GM10266 (cell line): Measurements from ENCODE around the gene ZNF608.

Source experiments
- DNase-seq: peaks from one replicate; pipeline ENCODE4 v3.0.0; 2012; ENCODE audit errors: extremely low spot score
- TF ChIP-seq, protein P1 (sequence below): IDR thresholded peaks from 2 replicates; pipeline ENCODE4 v1.5.1; 2012; ENCODE audit warnings: mild to moderate bottlenecking, low read depth; ENCODE audit not compliant: control insufficient read depth, insufficient read depth; ENCODE audit errors: missing control alignments

The ZNF608 gene

DNA sequence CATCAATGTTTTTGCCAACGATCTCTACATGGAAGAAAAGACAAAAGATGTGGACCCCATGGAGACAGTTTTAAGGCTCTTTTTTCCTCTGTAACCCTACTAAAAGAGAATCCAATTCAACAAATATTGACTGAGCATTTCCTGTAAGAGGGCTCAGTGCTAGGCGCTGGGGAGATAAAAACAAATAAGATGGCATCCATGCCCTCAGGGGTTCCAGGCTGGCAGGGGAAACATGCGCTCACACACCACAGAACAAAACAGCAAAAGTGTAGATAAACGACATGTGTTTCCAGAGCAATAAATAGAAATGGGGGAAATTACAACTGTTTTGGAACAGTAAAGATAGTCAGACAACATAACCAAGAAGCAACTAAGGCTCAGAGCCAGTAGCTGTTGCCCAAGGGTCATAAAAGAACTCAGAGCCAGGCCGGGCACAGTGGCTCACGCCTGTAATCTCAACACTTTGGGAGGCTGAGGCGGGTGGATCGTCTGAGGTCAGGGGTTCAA is 25.2 kb downstream of the ZNF608 start:
- no peak for DNase-seq
- TF ChIP-seq, protein P1, sequence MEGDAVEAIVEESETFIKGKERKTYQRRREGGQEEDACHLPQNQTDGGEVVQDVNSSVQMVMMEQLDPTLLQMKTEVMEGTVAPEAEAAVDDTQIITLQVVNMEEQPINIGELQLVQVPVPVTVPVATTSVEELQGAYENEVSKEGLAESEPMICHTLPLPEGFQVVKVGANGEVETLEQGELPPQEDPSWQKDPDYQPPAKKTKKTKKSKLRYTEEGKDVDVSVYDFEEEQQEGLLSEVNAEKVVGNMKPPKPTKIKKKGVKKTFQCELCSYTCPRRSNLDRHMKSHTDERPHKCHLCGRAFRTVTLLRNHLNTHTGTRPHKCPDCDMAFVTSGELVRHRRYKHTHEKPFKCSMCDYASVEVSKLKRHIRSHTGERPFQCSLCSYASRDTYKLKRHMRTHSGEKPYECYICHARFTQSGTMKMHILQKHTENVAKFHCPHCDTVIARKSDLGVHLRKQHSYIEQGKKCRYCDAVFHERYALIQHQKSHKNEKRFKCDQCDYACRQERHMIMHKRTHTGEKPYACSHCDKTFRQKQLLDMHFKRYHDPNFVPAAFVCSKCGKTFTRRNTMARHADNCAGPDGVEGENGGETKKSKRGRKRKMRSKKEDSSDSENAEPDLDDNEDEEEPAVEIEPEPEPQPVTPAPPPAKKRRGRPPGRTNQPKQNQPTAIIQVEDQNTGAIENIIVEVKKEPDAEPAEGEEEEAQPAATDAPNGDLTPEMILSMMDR = no peak

DNA sequence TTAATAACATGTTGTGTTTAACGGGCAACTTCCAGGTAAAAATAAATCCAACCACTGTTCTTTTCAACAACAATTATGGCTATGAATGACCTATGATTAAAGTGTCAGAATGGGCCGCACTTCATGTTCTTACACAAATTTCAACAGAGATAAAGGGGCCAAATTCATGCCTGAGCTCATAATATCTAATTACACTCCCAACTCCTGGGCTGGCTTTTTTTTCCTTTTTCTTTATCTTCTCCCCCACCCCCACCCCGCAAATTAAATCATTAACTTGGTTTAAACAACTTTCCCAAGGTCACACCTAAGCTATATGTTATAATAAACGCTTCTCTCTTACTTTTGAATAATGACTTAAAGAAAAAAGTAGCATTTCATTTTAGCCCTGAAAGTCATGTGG is 25.8 kb downstream of the ZNF608 start:
- DNase-seq = no peak
- TF ChIP-seq, protein P1 = no peak

DNA sequence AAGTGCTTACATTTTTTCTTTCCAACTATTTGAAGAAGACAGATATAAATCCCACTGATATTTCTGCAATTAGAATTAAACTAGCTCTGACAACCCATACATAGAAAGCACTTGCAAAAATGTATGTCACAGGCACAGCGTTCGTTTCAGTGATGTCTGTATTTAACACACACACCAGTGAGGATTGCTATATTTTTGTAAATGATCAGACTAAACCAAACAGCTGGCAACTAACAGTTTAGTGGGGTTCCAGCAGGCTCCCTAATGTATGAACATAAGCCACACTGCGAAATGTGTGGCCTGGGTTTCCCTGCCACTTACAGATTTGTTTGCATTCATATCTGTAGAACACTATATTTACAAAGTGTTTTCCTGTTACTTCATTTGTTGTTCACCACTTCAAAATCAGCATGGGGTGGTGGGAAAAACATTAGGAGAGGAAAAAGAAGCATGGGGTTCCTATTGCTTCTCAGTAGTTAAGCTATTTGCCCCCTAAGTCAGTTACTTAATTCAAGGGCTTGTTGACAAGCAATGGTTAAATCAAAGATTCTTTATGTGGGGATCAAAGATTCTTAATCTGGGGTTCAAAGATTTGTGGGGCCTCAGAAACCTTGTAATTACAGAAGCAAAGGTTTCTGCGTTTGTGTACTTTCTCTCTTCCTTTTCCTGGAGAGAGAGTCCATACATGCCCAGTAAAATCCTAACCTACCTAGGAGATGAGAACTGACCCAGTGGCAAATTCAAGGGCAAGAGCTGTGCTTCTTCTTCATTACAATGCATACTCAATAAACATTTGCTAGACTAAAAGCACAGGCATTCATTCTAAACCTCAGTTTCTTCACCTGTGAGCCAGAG is 27.1 kb downstream of the ZNF608 start:
- DNase-seq = no peak
- TF ChIP-seq, protein P1 = no peak

DNA sequence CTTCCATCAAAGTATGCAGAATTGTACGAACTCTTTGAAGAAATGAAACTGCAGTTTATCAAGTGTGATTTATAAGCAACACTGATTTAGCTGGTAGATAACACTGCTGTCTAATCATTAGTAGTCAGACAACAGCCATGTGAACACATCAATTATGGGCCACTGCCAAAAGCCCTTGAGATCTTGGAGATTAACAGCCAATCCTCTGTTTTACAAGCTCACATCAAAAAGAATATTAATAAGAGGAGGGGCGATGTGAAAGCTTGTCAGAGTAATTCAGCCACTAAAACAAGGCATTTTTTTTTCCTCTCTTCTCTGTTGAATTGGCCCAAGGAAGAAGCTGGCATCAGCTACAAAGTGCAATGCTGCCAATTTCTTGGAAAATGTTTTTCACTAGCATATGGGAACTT is 28.1 kb downstream of the ZNF608 start:
- DNase-seq = no peak
- TF ChIP-seq, protein P1 = no peak

DNA sequence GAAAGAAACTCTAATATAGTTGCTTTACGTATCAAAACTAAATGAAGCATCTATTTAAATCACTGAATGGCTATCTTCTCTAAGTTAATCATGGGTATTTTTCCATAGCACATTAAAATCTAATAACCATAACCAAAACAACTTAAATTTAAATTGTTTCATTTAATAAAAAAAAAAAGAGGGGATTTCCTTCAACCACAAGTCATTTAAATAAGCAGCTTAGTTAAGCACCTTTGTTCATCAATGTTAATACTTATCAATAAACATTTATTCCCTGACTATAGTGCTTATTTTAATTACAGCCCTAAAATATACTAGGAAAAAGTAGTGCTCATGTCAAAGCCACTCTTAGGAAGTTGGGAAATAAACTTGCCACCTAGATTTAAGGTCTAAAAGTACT is 30.3 kb downstream of the ZNF608 start:
- no peak for DNase-seq
- TF ChIP-seq, protein P1 = no peak

DNA sequence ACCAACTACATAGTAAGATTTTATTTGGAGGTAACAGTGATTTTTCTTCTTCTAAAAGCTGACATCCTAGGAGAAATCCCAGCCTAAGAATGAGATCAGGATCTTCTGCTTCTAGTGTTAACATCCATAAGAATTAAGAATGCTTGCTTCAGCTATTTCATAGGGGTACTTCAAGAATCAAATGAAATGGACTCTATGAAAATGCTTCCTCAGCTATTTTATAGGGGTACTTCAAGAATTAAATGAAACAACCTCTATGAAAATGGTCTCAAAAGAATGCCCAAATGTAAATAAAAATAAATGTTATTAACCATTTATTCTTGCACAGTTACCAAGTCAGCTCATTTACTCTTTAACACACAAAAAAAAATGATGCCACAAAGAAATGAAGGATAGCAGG is 31.5 kb downstream of the ZNF608 start:
- TF ChIP-seq, protein P1 = no peak
- no peak for DNase-seq

DNA sequence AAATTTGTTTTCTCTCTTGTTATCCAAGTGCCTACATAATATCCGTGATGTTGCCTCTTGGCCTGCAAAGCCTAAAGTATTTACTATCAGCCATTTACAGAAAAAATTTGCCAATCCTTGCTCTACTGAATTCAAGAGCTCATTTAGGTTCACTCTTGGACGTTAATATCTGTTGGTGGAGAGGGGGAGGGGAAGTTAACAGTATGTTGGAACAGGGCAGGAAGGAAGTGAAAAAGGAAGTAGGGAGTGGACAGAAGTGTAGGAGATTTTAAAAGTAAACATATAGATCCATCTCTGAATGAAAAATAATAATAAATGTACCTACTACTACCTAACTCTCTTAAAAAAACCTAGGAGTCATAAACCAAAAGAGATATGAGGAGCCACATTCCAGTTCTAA is 32.8 kb downstream of the ZNF608 start:
- no peak for DNase-seq
- TF ChIP-seq, protein P1 = no peak
